Measurements from ENCODE around the gene TIMM50. TPM values are rescaled to one million over a fixed set of nuclear protein-coding genes. Genes with fewer than 3 reads are reported as not detected.
A peak's percentile ranks its signal among the peaks of the same experiment; 100 is the strongest.

TIMM50 gene
- 10 to 100 TPM; 59.6 to 83.9 TPM for total RNA-seq

DNA sequence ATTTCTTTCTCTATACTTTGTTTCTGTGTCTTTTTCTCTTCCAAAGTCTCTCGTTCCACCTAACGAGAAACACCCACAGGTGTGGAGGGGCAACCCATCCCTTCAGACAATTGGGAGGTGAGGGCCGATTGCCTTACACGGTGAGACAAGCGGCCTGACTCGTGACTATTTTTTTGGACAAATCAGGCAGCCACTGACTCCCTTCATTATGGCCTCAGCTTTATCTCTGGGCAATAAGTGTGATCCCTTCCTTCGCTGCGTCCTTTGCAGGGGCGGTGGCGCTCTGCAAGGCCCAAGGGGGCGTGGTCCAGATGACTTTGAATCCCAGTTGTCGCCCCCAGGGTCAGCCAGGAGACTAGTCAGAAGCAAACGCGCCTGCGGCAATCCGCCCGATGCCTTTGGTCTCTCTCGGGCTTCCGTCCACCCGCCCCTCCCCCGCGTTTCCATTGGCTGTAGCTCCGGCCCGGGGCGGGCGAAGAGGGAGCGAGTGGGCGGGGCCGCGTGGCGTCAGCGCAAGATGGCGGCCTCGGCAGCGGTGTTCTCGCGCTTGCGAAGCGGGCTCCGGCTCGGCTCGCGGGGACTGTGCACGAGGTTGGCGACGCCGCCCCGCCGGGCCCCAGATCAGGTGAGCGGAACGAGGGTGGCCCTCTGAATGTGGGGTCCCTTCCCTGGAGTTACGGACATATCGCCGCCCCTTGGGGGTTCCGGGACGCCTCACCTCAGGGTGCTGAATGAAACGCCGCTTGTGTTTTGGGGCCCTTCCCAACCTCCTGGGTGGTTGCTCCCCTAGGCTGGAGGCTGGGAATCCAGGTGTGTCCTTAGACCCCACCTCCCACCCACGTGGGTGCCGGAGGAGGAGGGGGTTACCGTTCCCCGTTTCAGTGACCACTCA is at the start of gene TIMM50:
TSS of gene TIMM50 (plus strand) at position 502 of the 892 bp plus-strand sequence. CDS start at position 518, 16 bp downstream.
- Mint-ChIP-seq H3K36me3 (peaks cover 10% of the 10 kb centered on the region), H3K9me3 (ENCODE audit: low read depth) (no peaks in the 10 kb centered on the region), H3K27ac (peak within 1 kb of the TSS; percentile 93), H3K4me3 (peak within 1 kb of the TSS; percentile 89), H3K4me1 (peaks cover 27% of the 10 kb centered on the region), H3K27me3 (no peaks in the 10 kb centered on the region)
- ATAC-seq (peak; percentile 97), DNase-seq (peak; percentile 98)
- CTCF ChIA-PET = interaction anchor here (0.6 to 1.3 kb wide), 5 partner anchors 21 to 134 kb away, joined by 3 to 5 read pairs (median 3); partner anchors contain the start of gene EID2B

DNA sequence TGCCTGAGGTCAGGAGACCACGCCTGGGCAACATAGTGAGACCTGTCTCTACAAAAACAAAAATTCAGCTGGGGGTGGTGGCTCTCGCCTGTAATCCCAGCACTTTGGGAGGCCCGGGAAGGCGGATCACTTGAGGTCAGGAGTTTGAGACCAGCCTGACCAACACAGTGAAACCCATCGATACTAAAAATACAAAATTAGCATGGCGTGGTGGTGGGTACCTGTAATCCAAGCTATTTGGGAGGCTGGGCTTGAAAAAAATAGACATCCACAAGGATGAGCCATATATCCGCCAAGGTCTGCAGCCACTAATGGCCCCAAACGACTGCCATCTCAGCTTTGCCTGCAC is 48.0 kb upstream of the TIMM50 start:
- CTCF ChIA-PET = interaction anchor here (1.2 to 2.3 kb wide), 3 partner anchors 20 to 100 kb away, joined by 3 to 8 read pairs (median 4); partner anchors contain the start of genes EID2B and PLEKHG2
- Mint-ChIP-seq H3K27me3 (peaks cover 4% of the 10 kb centered on the region), H3K36me3 (peaks cover 36% of the 10 kb centered on the region), H3K9me3 (ENCODE audit: low read depth) (no peaks in the 10 kb centered on the region), H3K27ac (peak overlapping the region; percentile 67), H3K4me3 (no peak overlapping the region), H3K4me1 (peaks cover 56% of the 10 kb centered on the region)
- DNase-seq = no peak
- no peak for ATAC-seq

DNA sequence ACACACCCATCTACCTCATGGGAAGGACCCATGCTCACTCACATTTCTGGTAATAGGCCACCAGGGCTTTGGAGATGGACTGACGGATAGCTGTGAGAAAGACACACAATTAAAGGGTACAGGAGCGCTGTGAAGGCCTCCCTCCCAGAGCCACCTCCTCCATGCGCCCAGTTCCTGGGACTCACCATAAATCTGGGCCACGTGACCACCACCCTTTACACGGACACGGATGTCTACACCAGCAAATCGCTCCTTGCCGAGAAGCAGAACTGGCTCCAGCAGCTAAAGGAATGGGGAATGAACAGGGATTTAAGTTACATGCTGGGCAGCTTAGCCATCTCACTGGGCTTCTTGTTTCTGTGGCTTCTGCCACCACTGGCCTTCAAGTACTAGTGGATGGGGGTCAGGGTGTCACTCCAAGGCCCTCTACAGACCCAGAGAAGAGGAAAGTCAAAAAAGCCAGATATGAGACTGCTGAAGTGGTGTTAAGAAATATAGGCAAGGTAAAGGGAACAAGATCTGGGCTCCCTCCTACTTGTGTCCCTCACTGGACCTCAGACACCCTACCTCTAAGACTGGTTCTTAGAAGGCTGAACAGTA is 47.1 kb upstream of the TIMM50 start:
- CTCF ChIA-PET = interaction anchor here (0.5 to 3.4 kb wide), 5 partner anchors 14 to 77 kb away, joined by 3 to 15 read pairs (median 4); partner anchors contain the start of gene PLEKHG2
- ATAC-seq (no peak), DNase-seq (no peak)
- Mint-ChIP-seq H3K27ac (peak overlapping the region; percentile 99), H3K9me3 (ENCODE audit: low read depth) (no peaks in the 10 kb centered on the region), H3K27me3 (peaks cover 4% of the 10 kb centered on the region), H3K4me1 (peaks cover 56% of the 10 kb centered on the region), H3K36me3 (peaks cover 36% of the 10 kb centered on the region), H3K4me3 (peak overlapping the region; percentile 99)

DNA sequence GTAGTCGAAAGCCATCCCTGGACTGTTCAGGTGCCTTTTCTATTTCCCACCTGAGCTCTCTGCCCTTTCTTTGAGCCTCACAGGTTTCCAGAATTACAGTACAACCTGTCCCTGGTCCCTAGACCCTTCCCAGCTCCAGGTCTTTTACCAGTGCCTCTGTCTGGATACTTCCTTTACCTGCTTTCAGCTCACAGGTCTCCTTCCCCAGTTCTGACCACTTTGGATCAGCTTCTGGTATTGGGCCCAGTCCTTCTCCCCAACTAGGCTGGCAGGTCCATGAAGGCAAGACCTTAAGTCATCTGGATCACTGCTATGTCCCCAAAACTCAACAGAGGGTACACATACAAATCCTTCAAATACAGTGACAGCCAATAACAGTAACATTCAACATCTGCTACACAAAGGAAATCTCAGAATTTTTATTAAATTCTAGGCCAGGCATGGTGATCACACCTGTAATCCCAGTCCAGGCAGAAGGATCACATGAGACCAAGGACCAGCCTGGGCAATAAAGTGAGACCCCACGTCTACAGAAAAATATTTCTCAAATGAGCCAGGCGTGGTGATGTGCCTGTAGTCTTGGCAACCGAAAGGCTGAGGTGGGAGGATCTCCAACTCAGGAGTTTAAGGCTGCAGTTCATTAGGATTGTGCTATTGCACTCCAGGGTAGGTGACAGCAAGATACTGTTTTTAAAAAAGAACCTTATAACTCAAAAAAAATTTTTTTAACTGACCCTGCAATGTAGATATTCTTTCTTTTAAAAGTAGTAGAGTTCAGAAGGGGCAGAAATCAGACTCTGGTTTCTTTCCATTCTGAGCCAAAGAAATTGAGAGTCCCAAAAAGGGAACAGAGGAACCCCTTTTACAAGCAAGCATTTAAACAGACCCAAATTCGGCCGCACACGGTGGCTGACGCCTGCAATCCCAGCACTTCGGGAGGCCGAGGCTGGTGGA is 46.2 kb upstream of the TIMM50 start:
- H3K4me1 Mint-ChIP-seq = peaks cover 53% of the 10 kb centered on the region
- H3K27ac Mint-ChIP-seq = peak overlapping the region; percentile 99
- no peaks in the 10 kb centered on the region for H3K9me3 Mint-ChIP-seq (ENCODE audit: low read depth)
- H3K4me3 Mint-ChIP-seq = peak overlapping the region; percentile 99
- peaks cover 36% of the 10 kb centered on the region for H3K36me3 Mint-ChIP-seq
- CTCF ChIA-PET = interaction anchor here (0.7 to 3.4 kb wide), 14 partner anchors 10 to 536 kb away, joined by 3 to 20 read pairs (median 5); partner anchors contain the start of genes EID2B, MED29, PAF1 and PLEKHG2
- H3K27me3 Mint-ChIP-seq = peaks cover 4% of the 10 kb centered on the region
- ATAC-seq (no peak), DNase-seq (no peak)

DNA sequence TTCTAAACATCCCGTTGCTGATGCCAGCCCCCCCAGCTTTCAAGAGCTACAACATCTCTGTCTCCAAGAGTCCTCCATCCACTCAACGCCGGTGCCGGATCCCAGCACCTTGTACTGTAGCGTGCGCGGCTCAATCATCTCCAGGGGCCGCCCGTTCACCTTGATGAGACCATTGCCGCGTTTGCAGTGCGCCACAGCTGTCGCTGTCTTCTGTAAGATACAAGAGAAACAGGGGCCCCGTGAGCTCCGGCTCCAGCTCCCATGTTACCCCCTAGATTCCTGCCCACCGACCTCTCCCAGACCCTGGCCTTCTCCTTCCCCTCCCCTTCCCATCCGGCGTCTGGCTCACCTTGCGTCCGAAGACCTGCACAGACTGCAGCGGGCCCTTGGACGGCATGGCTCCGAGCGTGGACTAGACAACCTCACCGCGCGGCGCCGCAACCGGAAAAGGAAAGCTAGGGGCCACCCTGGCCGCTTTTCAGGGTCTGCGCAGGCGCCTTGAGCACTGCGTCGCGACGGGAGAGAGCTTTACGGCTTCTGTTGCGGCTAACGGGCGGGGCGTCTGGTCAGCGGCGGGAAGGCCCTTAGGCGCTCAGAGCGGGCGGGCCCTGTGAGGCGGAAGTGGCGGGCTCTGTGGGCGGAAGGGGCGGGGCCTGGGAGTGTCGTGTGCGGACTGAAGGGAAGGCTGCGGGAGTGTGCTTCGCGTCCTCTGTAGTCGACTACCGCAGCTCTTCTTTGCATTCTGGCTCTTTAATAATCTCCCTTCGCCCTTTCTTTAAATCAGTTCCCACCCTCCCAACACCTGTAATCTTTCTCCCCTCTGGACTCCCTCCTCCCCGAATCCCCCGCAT is 44.9 kb upstream of the TIMM50 start, which contains the start of gene RPS16:
TSS of gene RPS16 (minus strand) at position 451 of the 851 bp plus-strand sequence. CDS start at position 397, 54 bp downstream.
- H3K4me1 Mint-ChIP-seq = peaks cover 55% of the 10 kb centered on the region

DNA sequence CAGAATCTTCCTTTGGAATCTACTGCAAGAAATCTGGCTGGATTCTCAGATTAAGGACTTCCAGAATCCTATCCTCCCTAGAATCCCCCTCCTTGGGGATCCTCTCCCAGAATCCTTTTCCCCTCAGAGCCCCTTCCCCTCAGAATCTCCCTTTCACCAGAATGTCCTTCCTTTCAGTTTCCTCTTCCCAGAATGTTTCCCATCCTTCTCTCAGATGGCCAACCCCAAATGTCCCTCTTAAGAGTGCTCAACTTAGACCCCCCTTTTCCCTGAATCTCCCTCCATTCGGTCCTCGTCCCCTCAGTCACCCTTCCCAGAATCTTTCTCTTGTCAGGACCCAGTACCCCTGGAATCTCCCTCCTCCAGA is 44.3 kb upstream of the TIMM50 start:
- Mint-ChIP-seq H3K4me3 (peak overlapping the region; percentile 99), H3K27me3 (peaks cover 4% of the 10 kb centered on the region), H3K36me3 (peaks cover 34% of the 10 kb centered on the region), H3K9me3 (ENCODE audit: low read depth) (no peaks in the 10 kb centered on the region), H3K4me1 (peaks cover 50% of the 10 kb centered on the region), H3K27ac (peak overlapping the region; percentile 99)
- CTCF ChIA-PET = interaction anchor here (0.6 to 3.4 kb wide), 15 partner anchors 8 to 534 kb away, joined by 3 to 20 read pairs (median 5); partner anchors contain the start of genes EID2B, MED29, PAF1 and PLEKHG2
- DNase-seq (no peak), ATAC-seq (no peak)

More for the DNA sequence above, 44.9 kb upstream of the TIMM50 start, which contains the start of gene RPS16:
- CTCF ChIA-PET = interaction anchor here (0.6 to 3.4 kb wide), 21 partner anchors 9 to 535 kb away, joined by 3 to 20 read pairs (median 4); partner anchors contain the start of genes EID2, EID2B, MED29 and PAF1
- H3K4me3 Mint-ChIP-seq = peak within 1 kb of the TSS; percentile 99
- ATAC-seq (peak; percentile 87), DNase-seq (peak; percentile 99)
- peaks cover 4% of the 10 kb centered on the region for H3K27me3 Mint-ChIP-seq
- peaks cover 36% of the 10 kb centered on the region for H3K36me3 Mint-ChIP-seq
- H3K9me3 Mint-ChIP-seq (ENCODE audit: low read depth) = no peaks in the 10 kb centered on the region
- peak within 1 kb of the TSS; percentile 99 for H3K27ac Mint-ChIP-seq

DNA sequence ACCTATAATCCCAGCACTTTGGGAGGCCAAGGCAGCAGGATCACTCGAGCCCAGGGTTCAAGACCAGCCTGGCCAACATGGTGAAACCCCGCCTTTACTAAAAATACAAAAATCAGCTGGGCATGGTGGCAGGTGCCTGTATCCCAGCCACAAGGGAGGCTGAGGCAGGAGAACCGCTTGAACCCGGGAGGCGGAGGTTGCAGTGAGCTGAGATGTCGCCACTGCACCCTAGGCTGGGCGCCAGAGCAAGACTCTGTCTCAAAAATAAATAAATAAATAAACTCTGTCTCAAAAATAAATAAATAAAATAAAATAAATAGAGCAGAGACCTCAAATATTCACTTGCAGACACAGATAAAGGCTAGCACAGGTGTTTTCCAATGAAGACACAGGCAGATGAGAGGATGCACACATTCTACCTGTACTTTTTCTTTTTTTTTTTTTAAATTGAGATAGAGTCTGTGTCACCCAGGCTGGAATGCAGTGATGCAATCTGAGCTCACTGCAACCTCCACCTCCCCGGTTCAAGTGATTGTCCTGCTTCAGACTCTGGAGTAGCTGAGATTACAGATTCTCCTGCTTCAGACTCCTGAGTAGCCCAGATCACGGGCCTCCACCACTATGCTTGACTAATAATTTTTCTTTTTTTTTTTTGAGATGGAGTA is 42.2 kb upstream of the TIMM50 start:
- H3K36me3 Mint-ChIP-seq = peaks cover 24% of the 10 kb centered on the region
- H3K4me1 Mint-ChIP-seq = peaks cover 38% of the 10 kb centered on the region
- peaks cover 4% of the 10 kb centered on the region for H3K27me3 Mint-ChIP-seq
- DNase-seq (no peak), ATAC-seq (no peak)
- no peaks in the 10 kb centered on the region for H3K9me3 Mint-ChIP-seq (ENCODE audit: low read depth)
- CTCF ChIA-PET = interaction anchor here (0.6 to 5.1 kb wide), 5 partner anchors 67 to 1092 kb away, joined by 3 to 59 read pairs (median 4); partner anchors contain the start of gene EID2B
- H3K4me3 Mint-ChIP-seq = no peak overlapping the region
- no peak overlapping the region for H3K27ac Mint-ChIP-seq

DNA sequence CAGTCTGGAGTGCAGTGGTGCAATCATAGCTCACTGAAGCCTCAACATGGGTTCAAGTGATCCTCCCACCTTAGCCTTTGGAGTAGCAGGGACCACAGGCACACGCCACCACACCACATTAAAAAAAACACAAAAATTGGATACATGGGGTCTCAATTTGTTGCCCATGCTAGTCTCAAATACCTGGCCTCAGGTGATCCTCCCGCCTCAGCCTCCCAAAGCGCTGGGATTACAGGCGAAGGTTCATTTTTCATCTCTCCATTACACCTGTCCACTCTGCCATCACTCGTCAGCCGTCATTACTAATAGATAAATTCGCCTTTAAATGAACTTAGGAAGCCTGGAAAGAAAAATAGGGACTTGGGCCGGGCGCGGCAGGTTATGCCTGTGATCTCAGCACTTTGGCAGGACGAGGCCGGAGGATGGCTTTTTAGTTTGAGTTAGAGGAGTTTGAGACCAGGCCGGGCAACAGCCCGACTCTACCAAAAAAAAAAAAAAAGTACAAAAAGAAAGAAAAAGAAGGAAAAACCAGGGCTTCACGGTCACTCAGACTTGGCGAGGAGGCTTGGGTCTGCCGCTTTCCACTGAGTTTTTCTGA is 35.9 kb upstream of the TIMM50 start:
- peak overlapping the region; percentile 99 for H3K27ac Mint-ChIP-seq
- CTCF ChIA-PET = interaction anchor here (0.6 to 3.4 kb wide), 9 partner anchors 9 to 1042 kb away, joined by 3 to 18 read pairs (median 5); partner anchors contain the start of genes EID2B, FAM98C and RPS16
- H3K36me3 Mint-ChIP-seq = peaks cover 25% of the 10 kb centered on the region
- H3K4me3 Mint-ChIP-seq = peak overlapping the region; percentile 100
- DNase-seq (no peak), ATAC-seq (no peak)
- H3K4me1 Mint-ChIP-seq = peaks cover 51% of the 10 kb centered on the region
- H3K9me3 Mint-ChIP-seq (ENCODE audit: low read depth) = no peaks in the 10 kb centered on the region
- no peaks in the 10 kb centered on the region for H3K27me3 Mint-ChIP-seq

DNA sequence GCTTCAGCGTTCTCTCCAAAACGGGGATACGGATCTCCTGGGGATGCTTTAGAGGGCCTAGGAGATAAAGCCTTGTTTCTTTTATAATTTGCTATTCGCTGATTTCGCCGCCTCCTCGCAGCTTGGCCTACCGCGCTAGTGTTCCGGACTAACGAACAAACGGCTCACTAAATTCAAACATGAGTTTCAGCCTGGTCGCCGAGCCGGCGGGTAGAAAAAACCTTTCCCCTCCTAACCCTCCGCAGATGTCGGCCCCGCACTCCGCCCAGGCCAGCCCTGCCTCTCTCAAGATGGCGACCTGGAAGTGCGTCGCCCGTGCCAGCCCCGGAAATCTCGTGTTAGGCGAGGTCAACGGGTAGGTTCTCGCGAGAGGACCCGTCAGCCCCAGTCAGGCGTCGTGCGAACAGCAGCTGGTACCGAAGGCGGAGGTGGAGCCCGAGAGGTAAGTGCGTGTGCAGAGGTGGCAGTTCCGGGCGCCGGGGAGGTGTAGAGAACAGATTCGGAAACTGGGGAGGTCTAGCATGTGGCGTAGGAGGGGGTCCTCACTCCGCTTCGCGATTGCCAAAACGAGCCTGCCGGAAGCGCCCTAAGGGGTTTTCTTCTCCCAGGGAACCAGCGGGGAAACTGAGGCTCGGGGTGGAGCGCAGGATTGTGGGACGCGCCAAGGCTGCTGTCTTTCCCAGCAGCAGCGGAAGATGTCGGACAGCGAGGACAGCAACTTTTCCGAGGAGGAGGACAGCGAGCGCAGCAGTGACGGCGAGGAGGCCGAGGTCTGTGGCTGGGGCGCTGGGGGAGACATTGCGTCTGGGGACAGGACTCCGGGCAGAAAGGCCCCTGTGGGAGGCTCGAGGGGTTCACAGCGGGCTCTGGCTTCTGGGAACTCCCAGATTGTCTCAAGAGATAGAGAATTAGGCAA is 35.2 kb upstream of the TIMM50 start, which contains the start of gene SUPT5H:
TSS of gene SUPT5H (plus strand) at position 387 of the 916 bp plus-strand sequence. CDS start at position 696, 309 bp downstream.
- ATAC-seq (peak; percentile 94), DNase-seq (peak; percentile 99)
- Mint-ChIP-seq H3K9me3 (ENCODE audit: low read depth) (no peaks in the 10 kb centered on the region), H3K27me3 (no peaks in the 10 kb centered on the region), H3K4me3 (peak within 1 kb of the TSS; percentile 100), H3K27ac (peak within 1 kb of the TSS; percentile 99), H3K4me1 (peaks cover 52% of the 10 kb centered on the region), H3K36me3 (peaks cover 25% of the 10 kb centered on the region)
- CTCF ChIA-PET = interaction anchor here (0.6 to 3.4 kb wide), 9 partner anchors 10 to 1043 kb away, joined by 3 to 18 read pairs (median 5); partner anchors contain the start of genes EID2B, FAM98C and RPS16
